Naive thymus-derived CD4-positive, alpha-beta T cell (primary cell): ENCODE data around the gene NRM. TPM values are rescaled to one million over a fixed set of nuclear protein-coding genes. Genes with fewer than 3 reads are reported as not detected.

Experiments used
- ATAC-seq: fragments of 150-1000 bp; cut with Tn5 transposase; 2 replicates; pipeline ENCODE4 v1.10.0; 2021; ENCODE audit warnings: mild to moderate bottlenecking, moderate library complexity
- CTCF ChIA-PET: fragments of 350-600 bp; sonication (Branson Sonifier 250); formaldehyde crosslinking; loops from one replicate; lab custom pipeline; 2021; ENCODE audit warnings: antibody characterized with exemption; lab: Charles Lee
- POLR2A ChIA-PET: fragments of 350-600 bp; sonication (Branson Sonifier 250); formaldehyde crosslinking; loops from one replicate; lab custom pipeline; 2021; ENCODE audit warnings: antibody characterized with exemption, inconsistent platforms; lab: Charles Lee
- DNase-seq, 9 donors: peaks; one replicate each; pipeline versions ENCODE4 v3.0.0 to v3.0.0-alpha.2; 2020 to 2022; ENCODE audit warnings: mixed read lengths in 1 of 9
- H3K27ac ChIP-seq: one replicate; pipeline ENCODE4 v1.7.0; 2013; ENCODE audit warnings: mild to moderate bottlenecking, low read depth, low read length, moderate library complexity
- H3K27me3 ChIP-seq, 2 donors: one replicate each; pipeline ENCODE4 v1.7.0; 2013; ENCODE audit warnings: low read length in 2 of 2, mild to moderate bottlenecking in 2 of 2, moderate library complexity in 2 of 2; ENCODE audit not compliant: control insufficient read depth in 2 of 2, insufficient read depth in 2 of 2
- H3K36me3 ChIP-seq, 3 experiments: 1 replicate in 2 of 3; 2 replicates in 1 of 3; pipeline ENCODE4 v1.7.0; 2013; ENCODE audit warnings: low read length in 3 of 3, mild to moderate bottlenecking in 3 of 3, moderate library complexity in 1 of 3; ENCODE audit not compliant: insufficient read depth in 3 of 3, control insufficient read depth in 2 of 3
- H3K4me1 ChIP-seq, 2 donors: one replicate each; pipeline ENCODE4 v1.7.0; 2013; ENCODE audit warnings: low read length in 2 of 2, mild to moderate bottlenecking in 2 of 2, moderate library complexity in 1 of 2; ENCODE audit not compliant: control insufficient read depth in 2 of 2, insufficient read depth in 2 of 2
- H3K4me3 ChIP-seq: 2 replicates; pipeline ENCODE4 v1.7.0; 2013; ENCODE audit warnings: mild to moderate bottlenecking, low read length
- H3K9me3 ChIP-seq, 3 experiments: 1 replicate in 2 of 3; 2 replicates in 1 of 3; pipeline ENCODE4 v1.7.0; 2013; ENCODE audit warnings: low read length in 3 of 3; ENCODE audit not compliant: control insufficient read depth in 2 of 3
- H3K27ac Mint-ChIP-seq, 9 donors: one replicate each; pipeline ENCODE4 v1.8.0; 2020 to 2022; ENCODE audit warnings: mixed read lengths in 9 of 9, mild to moderate bottlenecking in 8 of 9, moderate library complexity in 5 of 9, inconsistent platforms in 2 of 9
- H3K27me3 Mint-ChIP-seq, 5 donors: one replicate each; pipeline ENCODE4 v1.8.0; 2021 to 2022; ENCODE audit warnings: mixed read lengths in 5 of 5, mild to moderate bottlenecking in 1 of 5
- H3K36me3 Mint-ChIP-seq, 5 donors: one replicate each; pipeline ENCODE4 v1.8.0; 2020 to 2022; ENCODE audit warnings: mixed read lengths in 5 of 5, mild to moderate bottlenecking in 3 of 5, inconsistent platforms in 1 of 5
- H3K4me1 Mint-ChIP-seq, 7 donors: one replicate each; pipeline ENCODE4 v1.8.0; 2020 to 2022; ENCODE audit warnings: mixed read lengths in 7 of 7, mild to moderate bottlenecking in 3 of 7, inconsistent platforms in 1 of 7
- H3K4me3 Mint-ChIP-seq, 10 donors: one replicate each; pipeline ENCODE4 v1.8.0; 2020 to 2022; ENCODE audit warnings: mild to moderate bottlenecking in 10 of 10, mixed read lengths in 10 of 10, moderate library complexity in 6 of 10, inconsistent platforms in 2 of 10
- H3K9me3 Mint-ChIP-seq, 11 donors: one replicate each; pipeline ENCODE4 v1.8.0; 2020 to 2022; ENCODE audit warnings: mixed read lengths in 11 of 11, mild to moderate bottlenecking in 4 of 11, inconsistent platforms in 1 of 11, moderate library complexity in 1 of 11
- intact Hi-C, 2 donors: fragments of 100-400 bp; cut with micrococcal nuclease; formaldehyde crosslinking; loops; one replicate each; pipeline ENCODE4 v1.15.1; 2023
- polyA plus RNA-seq, 2 donors: library from polyadenylated mRNA; unstranded; fragments of 300-500 nt; fragmentation: Illumina TruSeq; gene quantifications; one replicate each; pipeline ENCODE4 v1.2.3, GENCODE V29; 2021
- total RNA-seq, 6 experiments: library from RNA in 5 of 6; stranded (reverse) in 5 of 6; gene quantifications; 1 replicate in 5 of 6; 2 replicates in 1 of 6; pipeline ENCODE4 v1.2.3 and lab custom pipeline; 2021 to 2026

Gene NRM
- total and polyA plus RNA-seq, 7 experiments from 2014 or later = 2.3 to 29.4 (median 6.3) TPM

GRCh38 chr6:30647242-30648116 lies 43.3 kb downstream of the NRM start:
- Mint-ChIP-seq H3K27ac (peak overlapping the region; percentile 79 to 93 (median 91)), H3K36me3 (peaks cover 0 to 13% (median 10%) of the 10 kb centered on the region in 5 donors), H3K4me1 (peaks cover 24 to 37% (median 28%) of the 10 kb centered on the region in 7 donors), H3K27me3 (no peaks in the 10 kb centered on the region), H3K4me3 (peak overlapping the region; percentile 82 to 93 (median 88)), H3K9me3 (no peaks in the 10 kb centered on the region)
- intact Hi-C loops = loop anchor here (1.0 to 5.0 kb wide), 9 partner anchors 21 to 510 kb away; partner anchors contain the start of genes ABCF1 (in 2 of the 2), ATAT1 (in 2 of the 2), DHX16 (in 2 of the 2) and MDC1 (in 2 of the 2)
- Histone ChIP-seq H3K27me3 (no peaks in the 10 kb centered on the region), H3K27ac (peak overlapping the region; percentile 91), H3K36me3 (peaks cover 0 to 35% (median 14%) of the 10 kb centered on the region in 3 experiments), H3K9me3 (no peaks in the 10 kb centered on the region), H3K4me3 (peak overlapping the region; percentile 93), H3K4me1 (peaks cover 11 to 17% of the 10 kb centered on the region in 2 donors)
- ATAC-seq (peak; percentile 79), DNase-seq (peak in 7 of 9 donors; percentile 46 to 88 (median 68))
- POLR2A ChIA-PET = interaction anchor here (0.6 to 3.8 kb wide), 13 partner anchors 10 to 159 kb away, joined by 3 to 22 read pairs (median 3); partner anchors contain the start of genes DHX16, MDC1, MRPS18B and PPP1R10
- CTCF ChIA-PET = interaction anchor here (0.6 to 1.0 kb wide), 2 partner anchors 18 to 58 kb away, joined by 3 read pairs; no protein-coding TSS in a partner anchor

- H3K9me3 ChIP-seq = no peaks in the 10 kb centered on the region
- peak within 1 kb of the TSS; percentile 93 for H3K4me3 ChIP-seq
- ATAC-seq (peak; percentile 90), DNase-seq (peak in 8 of 9 donors; percentile 77 to 94 (median 92))
- Mint-ChIP-seq H3K27ac (peak within 1 kb of the TSS; percentile 79 to 93 (median 91)), H3K27me3 (no peaks in the 10 kb centered on the region), H3K4me3 (peak within 1 kb of the TSS; percentile 82 to 93 (median 88)), H3K4me1 (peaks cover 24 to 38% (median 32%) of the 10 kb centered on the region in 7 donors), H3K9me3 (no peaks in the 10 kb centered on the region), H3K36me3 (peaks cover 0 to 8% (median 7%) of the 10 kb centered on the region in 5 donors)
- H3K4me1 ChIP-seq = peaks cover 11 to 17% of the 10 kb centered on the region in 2 donors
- no peaks in the 10 kb centered on the region for H3K27me3 ChIP-seq
- ChIA-PET CTCF (no interaction called here), POLR2A (interaction anchor here (0.6 to 3.8 kb wide), 8 partner anchors 9 to 104 kb away, joined by 3 to 22 read pairs (median 4); partner anchors contain the start of genes MRPS18B and PPP1R10)
- intact Hi-C loops = loop anchor here (1.0 to 5.0 kb wide), 9 partner anchors 20 to 511 kb away; partner anchors contain the start of genes ABCF1 (in 2 of the 2), ATAT1 (in 2 of the 2), DHX16 (in 2 of the 2) and MDC1 (in 2 of the 2)
- H3K27ac ChIP-seq = peak within 1 kb of the TSS; percentile 91
- H3K36me3 ChIP-seq = peaks cover 0 to 26% (median 5%) of the 10 kb centered on the region in 3 experiments
Measured at GRCh38 chr6:30646450-30647241, 44.1 kb downstream of the NRM start, which contains the start of gene C6orf136. C6orf136 (plus strand) TSS chr6:30647133; CDS start chr6:30647232, 99 bp downstream.

GRCh38 chr6:30645989-30646388 lies 44.8 kb downstream of the NRM start:
- peak overlapping the region in 8 of 10 donors; percentile 82 to 93 (median 88) for H3K4me3 Mint-ChIP-seq
- peaks cover 27 to 45% (median 38%) of the 10 kb centered on the region in 7 donors for H3K4me1 Mint-ChIP-seq
- no peak for DNase-seq
- Histone ChIP-seq H3K27me3 (no peaks in the 10 kb centered on the region), H3K4me3 (no peak overlapping the region), H3K27ac (peak overlapping the region; percentile 91), H3K36me3 (peaks cover 0 to 20% (median 2%) of the 10 kb centered on the region in 3 experiments), H3K9me3 (no peaks in the 10 kb centered on the region), H3K4me1 (peaks cover 11 to 22% of the 10 kb centered on the region in 2 donors)
- H3K27ac Mint-ChIP-seq = peak overlapping the region; percentile 27 to 93 (median 80)
- no peaks in the 10 kb centered on the region for H3K27me3 Mint-ChIP-seq
- ChIA-PET POLR2A (interaction anchor here (0.6 to 3.8 kb wide), 7 partner anchors 8 to 101 kb away, joined by 3 to 22 read pairs (median 5); partner anchors contain the start of genes MRPS18B and PPP1R10), CTCF (no interaction called here)
- no peak for ATAC-seq
- intact Hi-C loops = loop anchor here (2.0 to 5.0 kb wide), 2 partner anchors 19 to 511 kb away; partner anchors contain the start of genes ATAT1 (in 1 of the 2), CCHCR1 (in 1 of the 2) and TCF19 (in 1 of the 2)
- H3K9me3 Mint-ChIP-seq = no peaks in the 10 kb centered on the region
- peaks cover 0 to 9% (median 7%) of the 10 kb centered on the region in 5 donors for H3K36me3 Mint-ChIP-seq

- no peaks in the 10 kb centered on the region for H3K27me3 ChIP-seq
- H3K36me3 ChIP-seq = peaks cover 0 to 16% (median 0%) of the 10 kb centered on the region in 3 experiments
- no peaks in the 10 kb centered on the region for H3K9me3 Mint-ChIP-seq
- H3K36me3 Mint-ChIP-seq = peaks cover 0 to 8% (median 5%) of the 10 kb centered on the region in 5 donors
- DNase-seq = no peak
- H3K4me3 ChIP-seq = no peak overlapping the region
- H3K4me1 Mint-ChIP-seq = peaks cover 30 to 52% (median 46%) of the 10 kb centered on the region in 7 donors
- H3K4me3 Mint-ChIP-seq = peak overlapping the region in 1 of 10 donors; percentile 6
- peak overlapping the region in 4 of 9 donors; percentile 18 to 93 (median 71) for H3K27ac Mint-ChIP-seq
- intact Hi-C loops = loop anchor here in 1 of 2 donors (5.0 kb wide), 1 partner anchor 513 kb away; the partner anchor contains the start of genes CCHCR1 and TCF19
- ATAC-seq = no peak
- CTCF ChIA-PET = interaction anchor here (0.7 to 1.5 kb wide), 2 partner anchors 48 to 113 kb away, joined by 3 read pairs; no protein-coding TSS in a partner anchor
- peaks cover 11 to 26% of the 10 kb centered on the region in 2 donors for H3K4me1 ChIP-seq
- POLR2A ChIA-PET = interaction anchor here (0.7 to 3.8 kb wide), 5 partner anchors 25 to 47 kb away, joined by 3 to 22 read pairs (median 3); partner anchors contain the start of genes MRPS18B and PPP1R10
- no peaks in the 10 kb centered on the region for H3K27me3 Mint-ChIP-seq
- no peaks in the 10 kb centered on the region for H3K9me3 ChIP-seq
- no peak overlapping the region for H3K27ac ChIP-seq
Measured at GRCh38 chr6:30644769-30645168, 46.0 kb downstream of the NRM start.

- H3K36me3 ChIP-seq = peaks cover 0 to 16% (median 0%) of the 10 kb centered on the region in 3 experiments
- ChIA-PET POLR2A (interaction anchor here (1.3 to 3.8 kb wide), 2 partner anchors 26 to 28 kb away, joined by 3 to 22 read pairs; partner anchors contain the start of gene MRPS18B), CTCF (no interaction called here)
- H3K27me3 ChIP-seq = no peaks in the 10 kb centered on the region
- peaks cover 11 to 26% of the 10 kb centered on the region in 2 donors for H3K4me1 ChIP-seq
- Mint-ChIP-seq H3K4me1 (peaks cover 27 to 49% (median 46%) of the 10 kb centered on the region in 7 donors), H3K36me3 (peaks cover 0 to 8% (median 3%) of the 10 kb centered on the region in 5 donors), H3K4me3 (no peak overlapping the region), H3K27me3 (no peaks in the 10 kb centered on the region), H3K9me3 (no peaks in the 10 kb centered on the region), H3K27ac (peak overlapping the region in 1 of 9 donors; percentile 18)
- DNase-seq (no peak), ATAC-seq (no peak)
- no peaks in the 10 kb centered on the region for H3K9me3 ChIP-seq
- no peak overlapping the region for H3K4me3 ChIP-seq
- no peak overlapping the region for H3K27ac ChIP-seq
- intact Hi-C loops = no loop called here
Measured at GRCh38 chr6:30643656-30644055, 47.1 kb downstream of the NRM start.
